Testis (tissue), 3 donors: ENCODE data around the gene PRKCG. TPM values are rescaled to one million over a fixed set of nuclear protein-coding genes. Genes with fewer than 3 reads are reported as not detected.

Experiments used
- DNase-seq: peaks from one replicate; pipeline ENCODE4 v3.0.0-alpha.2; 2019
- H3K27ac ChIP-seq, 2 donors: fragments of 200-600 bp; sonication (generic); one replicate each; pipeline ENCODE4 v1.5.1; 2019
- H3K27me3 ChIP-seq: fragments of 200-600 bp; sonication (generic); one replicate; pipeline ENCODE4 v1.5.1; 2019
- H3K36me3 ChIP-seq: fragments of 200-600 bp; sonication (generic); one replicate; pipeline ENCODE4 v1.5.1; 2017; ENCODE audit warnings: low read depth; ENCODE audit errors: missing control alignments
- H3K4me1 ChIP-seq: fragments of 200-600 bp; sonication (generic); one replicate; pipeline ENCODE4 v1.5.1; 2019
- H3K4me3 ChIP-seq, 2 donors: fragments of 200-600 bp; sonication (generic); one replicate each; pipeline ENCODE4 v1.5.1; 2017 to 2019
- H3K9me3 ChIP-seq: fragments of 200-600 bp; sonication (generic); one replicate; pipeline ENCODE4 v1.5.1; 2017
- POLR2A ChIP-seq: fragments of 450-650 bp; IDR thresholded peaks from one replicate; pipeline ENCODE4 v1.6.1; 2017; ENCODE audit warnings: antibody characterized with exemption, mild to moderate bottlenecking, moderate library complexity
- WGBS, 2 donors: methylation state at CpG; one replicate each; pipeline ENCODE4 v1.1.5; 2018; 5-methylcytosine and 5-hydroxymethylcytosine counted together
- intact Hi-C: fragments of 100-400 bp; cut with DNase I; formaldehyde crosslinking; loops from one replicate; pipeline ENCODE4 v1.15.1; 2023; ENCODE audit warnings: low total_unique reads
- polyA plus RNA-seq: library from polyadenylated mRNA; stranded (reverse); fragments of 350-450 nt; fragmentation: Illumina TruSeq; extraction: RNeasy Lipid Tissue Mini Kit (QIAGEN cat#74804); gene quantifications from one replicate; pipeline ENCODE4 v1.2.3, GENCODE V29; 2014; ENCODE audit warnings: low read depth, low replicate concordance; ENCODE audit not compliant: insufficient read depth
- total RNA-seq, 2 donors: library from RNA; depleted of rRNA; stranded (reverse); fragments of >200 nt; gene quantifications; one replicate each; pipeline ENCODE4 v1.2.3, GENCODE V29; 2016
- TF ChIP-seq, protein P1 (sequence below), 3 experiments: fragments of 450-650 bp in 2 of 3; fragments of 200-600 bp in 1 of 3; sonication (generic) in 1 of 3; IDR thresholded peaks; one replicate each; pipeline ENCODE4 v1.5.1; 2016 to 2019; ENCODE audit warnings: antibody characterized with exemption in 3 of 3, mild to moderate bottlenecking in 2 of 3, moderate library complexity in 1 of 3

Gene PRKCG
- total and polyA plus RNA-seq, 3 donors from 2014 or later = 3.7 to 10.6 (median 4.3) TPM

GRCh38 chr19:53907690-53908089 is 25.7 kb downstream of the PRKCG start:
- Histone ChIP-seq H3K4me1 (peaks cover 8% of the 10 kb centered on the region), H3K4me3 (no peak overlapping the region), H3K36me3 (no peaks in the 10 kb centered on the region), H3K27me3 (no peaks in the 10 kb centered on the region), H3K27ac (no peak overlapping the region), H3K9me3 (no peaks in the 10 kb centered on the region)
- TF ChIP-seq, protein P1, sequence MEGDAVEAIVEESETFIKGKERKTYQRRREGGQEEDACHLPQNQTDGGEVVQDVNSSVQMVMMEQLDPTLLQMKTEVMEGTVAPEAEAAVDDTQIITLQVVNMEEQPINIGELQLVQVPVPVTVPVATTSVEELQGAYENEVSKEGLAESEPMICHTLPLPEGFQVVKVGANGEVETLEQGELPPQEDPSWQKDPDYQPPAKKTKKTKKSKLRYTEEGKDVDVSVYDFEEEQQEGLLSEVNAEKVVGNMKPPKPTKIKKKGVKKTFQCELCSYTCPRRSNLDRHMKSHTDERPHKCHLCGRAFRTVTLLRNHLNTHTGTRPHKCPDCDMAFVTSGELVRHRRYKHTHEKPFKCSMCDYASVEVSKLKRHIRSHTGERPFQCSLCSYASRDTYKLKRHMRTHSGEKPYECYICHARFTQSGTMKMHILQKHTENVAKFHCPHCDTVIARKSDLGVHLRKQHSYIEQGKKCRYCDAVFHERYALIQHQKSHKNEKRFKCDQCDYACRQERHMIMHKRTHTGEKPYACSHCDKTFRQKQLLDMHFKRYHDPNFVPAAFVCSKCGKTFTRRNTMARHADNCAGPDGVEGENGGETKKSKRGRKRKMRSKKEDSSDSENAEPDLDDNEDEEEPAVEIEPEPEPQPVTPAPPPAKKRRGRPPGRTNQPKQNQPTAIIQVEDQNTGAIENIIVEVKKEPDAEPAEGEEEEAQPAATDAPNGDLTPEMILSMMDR (IDR thresholded peaks at IDR 0.05) = no peak
- no peak for TF ChIP-seq POLR2A
- DNase-seq = no peak
- intact Hi-C loops = no loop called here
- 7 to 13% methylated on average over 15 to 17 of the region's 17 CpGs for WGBS, 2 donors

DNA sequence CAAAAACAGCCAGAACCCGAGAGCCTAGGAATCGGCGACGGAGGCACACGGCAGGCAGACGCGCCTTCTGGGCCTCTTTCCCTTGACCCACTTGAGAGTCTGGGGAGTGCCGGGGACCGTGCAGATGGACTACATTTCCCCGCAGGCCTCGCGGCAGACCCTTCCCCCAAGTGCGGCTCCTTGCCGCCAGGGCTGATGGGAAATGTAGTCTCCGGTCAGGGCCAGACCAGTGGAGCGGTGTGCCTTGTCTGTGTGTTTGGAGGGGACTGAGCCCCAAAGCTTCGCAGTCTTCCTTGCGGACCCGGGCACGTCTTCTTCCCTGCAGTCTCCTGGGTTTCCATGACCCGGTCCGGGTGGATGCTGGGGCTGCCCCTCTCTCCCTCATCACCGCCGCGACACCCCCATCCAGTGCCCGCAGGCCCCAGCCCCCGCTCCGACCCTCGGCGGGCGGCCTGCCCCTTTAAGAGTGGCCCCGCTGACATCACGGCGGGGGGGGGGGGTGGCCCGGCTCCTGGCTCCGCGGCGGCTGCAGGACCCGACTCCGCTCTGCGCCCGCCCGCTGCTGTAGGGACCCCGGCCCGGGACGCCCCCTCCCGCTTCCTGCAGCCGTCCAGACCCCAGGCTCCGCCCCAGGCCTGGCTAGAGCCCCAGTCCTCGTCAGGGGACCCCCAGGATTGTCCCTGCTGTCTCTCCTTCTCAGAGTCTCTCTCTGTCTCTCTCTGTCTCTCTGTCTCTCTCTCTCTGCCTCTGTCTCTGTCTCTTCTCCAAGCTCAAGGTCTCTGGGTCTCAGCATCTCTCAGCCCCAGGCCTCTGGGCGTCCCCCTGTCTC is 26.3 kb downstream of the PRKCG start:
- H3K36me3 ChIP-seq = no peaks in the 10 kb centered on the region
- H3K4me1 ChIP-seq = peaks cover 8% of the 10 kb centered on the region
- H3K27ac ChIP-seq = no peak overlapping the region
- H3K9me3 ChIP-seq = no peaks in the 10 kb centered on the region
- 2 to 5% methylated on average over 9 to 38 of the region's 51 CpGs for whole genome bisulfite sequencing, 2 donors
- DNase-seq = peak; percentile 79
- TF ChIP-seq, protein P1 (IDR thresholded peaks at IDR 0.05) = no peak
- no peak for TF ChIP-seq POLR2A
- H3K4me3 ChIP-seq = peak overlapping the region in 1 of 2 donors; percentile 18
- H3K27me3 ChIP-seq = no peaks in the 10 kb centered on the region
- intact Hi-C loops = no loop called here

DNA sequence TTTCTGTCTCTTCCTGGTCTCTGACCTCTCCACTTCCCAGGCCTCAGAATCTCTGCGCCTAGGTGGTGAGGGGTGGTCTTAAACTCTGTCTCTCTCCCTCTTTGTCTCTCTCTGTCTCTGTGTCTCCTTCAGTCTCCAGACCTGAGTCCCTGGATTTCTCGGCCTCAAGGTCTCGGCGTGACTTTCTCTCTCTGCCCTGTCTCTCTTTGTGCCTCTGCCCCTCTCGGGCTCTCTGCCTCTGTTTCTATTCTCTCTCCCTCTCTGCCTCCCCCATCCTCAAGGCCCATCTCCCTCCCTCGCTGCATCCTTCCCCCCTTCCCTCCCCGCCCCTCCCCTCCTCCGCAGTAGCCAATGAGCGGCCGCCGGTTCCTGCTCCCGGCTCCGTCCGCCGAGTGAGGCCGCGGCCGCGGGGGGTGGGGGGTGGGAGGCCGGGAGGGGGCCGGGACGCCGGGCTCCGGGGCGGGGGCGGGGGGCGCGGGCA is 27.0 kb downstream of the PRKCG start, which contains the start of gene CACNG7:
TSS of gene CACNG7 (plus strand) at position 344 of the 481 bp plus-strand sequence. CDS start 3,554 bp downstream, outside the sequence.
- DNase-seq = no peak
- no peaks in the 10 kb centered on the region for H3K9me3 ChIP-seq
- peak within 1 kb of the TSS in 1 of 2 donors; percentile 18 for H3K4me3 ChIP-seq
- no peak within 1 kb of the TSS for H3K27ac ChIP-seq
- H3K27me3 ChIP-seq = no peaks in the 10 kb centered on the region
- H3K36me3 ChIP-seq = no peaks in the 10 kb centered on the region
- TF ChIP-seq POLR2A = no peak
- TF ChIP-seq, protein P1 (IDR thresholded peaks at IDR 0.05) = no peak
- H3K4me1 ChIP-seq = peaks cover 8% of the 10 kb centered on the region
- intact Hi-C loops = no loop called here
- WGBS, 2 donors = 1 to 3% methylated on average over 14 to 22 of the region's 28 CpGs

DNA sequence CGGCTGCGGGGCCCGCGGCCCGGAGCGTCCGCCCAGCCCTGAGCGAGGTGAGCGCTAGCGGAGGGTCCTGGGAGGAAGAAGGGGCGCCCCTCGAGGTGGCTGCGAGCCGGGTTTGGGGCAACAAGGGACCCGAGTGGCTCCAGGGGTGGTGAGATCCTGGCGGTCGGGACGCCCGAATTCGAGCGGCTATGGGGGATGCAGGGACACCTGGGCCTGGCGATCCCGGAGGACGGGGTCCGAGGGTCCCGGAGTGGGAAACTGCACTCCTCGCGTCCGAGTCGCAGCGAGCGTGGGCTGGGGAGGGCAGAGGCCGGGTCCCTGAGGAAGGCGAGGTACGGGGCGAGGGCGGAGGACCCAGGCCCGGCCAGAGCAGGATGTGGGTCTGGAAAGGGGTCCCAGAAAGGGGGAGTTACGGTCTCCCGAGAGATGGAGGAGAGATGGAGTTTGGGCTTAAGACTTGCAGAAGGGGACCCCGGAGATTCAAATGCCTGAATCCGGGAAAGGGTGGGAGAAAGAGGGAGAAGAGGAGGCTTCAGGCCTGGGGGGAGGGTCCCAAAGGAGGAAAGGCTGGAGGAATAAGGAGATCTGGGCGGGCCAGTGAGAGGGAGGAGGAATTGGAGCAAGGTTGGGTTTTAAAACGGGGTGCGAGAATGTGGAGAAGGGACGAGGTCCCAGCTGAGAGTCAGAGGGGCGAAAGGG is 27.6 kb downstream of the PRKCG start:
- intact Hi-C loops = no loop called here
- Histone ChIP-seq H3K27ac (no peak overlapping the region), H3K4me3 (no peak overlapping the region), H3K4me1 (peaks cover 8% of the 10 kb centered on the region), H3K36me3 (no peaks in the 10 kb centered on the region), H3K27me3 (no peaks in the 10 kb centered on the region), H3K9me3 (no peaks in the 10 kb centered on the region)
- TF ChIP-seq, protein P1 (IDR thresholded peaks at IDR 0.05) = no peak
- TF ChIP-seq POLR2A = no peak
- 1 to 2% methylated on average over 24 to 47 of the region's 47 CpGs for WGBS, 2 donors
- DNase-seq = no peak
